ENCODE measurements around the gene ZFPM1. TPM values are rescaled to one million over a fixed set of nuclear protein-coding genes. Genes with fewer than 3 reads are reported as not detected.

Gene ZFPM1
- total RNA-seq, 1 experiment from 2014 or later, result 3.9 TPM

GRCh38 chr16:88503374-88503770 is 50.3 kb downstream of the ZFPM1 start:
- H3K27me3 ChIP-seq (ENCODE audit: control insufficient read depth, insufficient read depth, low read length), result no peaks in the 10 kb centered on the region
- ChIA-PET POLR2A (no interaction called here), CTCF (no interaction called here)
- DNase-seq (ENCODE audit: low read depth, low spot score) (no peak), ATAC-seq (no peak)
- TF ChIP-seq POLR2AphosphoS5 (IDR thresholded peaks at IDR 0.05; ENCODE audit: low read depth, low read length) (no peak), SIN3A (IDR thresholded peaks at IDR 0.05; ENCODE audit: borderline replicate concordance, insufficient read depth, low read depth, low read length) (no peak), REST (IDR thresholded peaks at IDR 0.05; ENCODE audit: insufficient read depth in 1 of 2, low read depth in 2 of 2, low read length in 1 of 2) (no peak), CTCF (IDR thresholded peaks at IDR 0.05) (no peak), TCF7L2 (IDR thresholded peaks at IDR 0.05; ENCODE audit: low read depth, low read length) (no peak)
- H3K27ac ChIP-seq (ENCODE audit: low read length), result no peak overlapping the region
- no peaks in the 10 kb centered on the region for H3K4me1 ChIP-seq (ENCODE audit: control insufficient read depth, insufficient read depth, low read length)
- H3K4me3 ChIP-seq (ENCODE audit: low read depth in 2 of 2, low read length in 2 of 2), result no peak overlapping the region
- no TSS peak for BruUV-seq (replicated peaks)
- H3K36me3 ChIP-seq (ENCODE audit: control insufficient read depth, insufficient read depth, low read length), result no peaks in the 10 kb centered on the region
- no peaks in the 10 kb centered on the region for H3K9me3 ChIP-seq (ENCODE audit: control insufficient read depth, insufficient read depth, low read depth, low read length)
- in situ Hi-C loops (cut with HindIII; ENCODE audit: low pct_unique_long_range_greater_than_20kb, low sequenced_read_pairs), result no loop called here
- intact Hi-C loops (cut with micrococcal nuclease; ENCODE audit: unreplicated experiment), result no loop called here

- no peaks in the 10 kb centered on the region for H3K9me3 ChIP-seq (ENCODE audit: control insufficient read depth, insufficient read depth, low read depth, low read length)
- no peak for DNase-seq (ENCODE audit: low read depth, low spot score)
- H3K27ac ChIP-seq (ENCODE audit: low read length), result no peak overlapping the region
- intact Hi-C loops (cut with micrococcal nuclease; ENCODE audit: unreplicated experiment) (no loop called here), in situ Hi-C loops (cut with HindIII; ENCODE audit: low pct_unique_long_range_greater_than_20kb, low sequenced_read_pairs) (no loop called here)
- no peaks in the 10 kb centered on the region for H3K4me1 ChIP-seq (ENCODE audit: control insufficient read depth, insufficient read depth, low read length)
- no peaks in the 10 kb centered on the region for H3K36me3 ChIP-seq (ENCODE audit: control insufficient read depth, insufficient read depth, low read length)
- ChIA-PET POLR2A (no interaction called here), CTCF (no interaction called here)
- BruUV-seq (replicated peaks), result no TSS peak
- TF ChIP-seq CTCF (IDR thresholded peaks at IDR 0.05) (no peak), POLR2AphosphoS5 (IDR thresholded peaks at IDR 0.05; ENCODE audit: low read depth, low read length) (no peak), REST (IDR thresholded peaks at IDR 0.05; ENCODE audit: insufficient read depth in 1 of 2, low read depth in 2 of 2, low read length in 1 of 2) (no peak), TCF7L2 (IDR thresholded peaks at IDR 0.05; ENCODE audit: low read depth, low read length) (no peak)
- no peak overlapping the region for H3K4me3 ChIP-seq (ENCODE audit: low read depth in 2 of 2, low read length in 2 of 2)
- no peaks in the 10 kb centered on the region for H3K27me3 ChIP-seq (ENCODE audit: control insufficient read depth, insufficient read depth, low read length)
- no peak for ATAC-seq
Observed at GRCh38 chr16:88503771-88504488, 50.9 kb downstream of the ZFPM1 start.

Measured in Panc1 (cell line).